ENCODE measurements around the gene PHACTR3.

Gene PHACTR3

GRCh38 chr20:59822291-59823029 lies 218.1 kb downstream of the PHACTR3 start:
- no peak for DNase-seq
- Histone ChIP-seq H2BK15ac (ENCODE audit: low read depth, poor library complexity, severe bottlenecking) (no peak overlapping the region), H3K36me3 (ENCODE audit: control insufficient read depth in 1 of 2, insufficient read depth in 2 of 2, low read depth in 1 of 2, low read length in 2 of 2) (no peaks in the 10 kb centered on the region), H3K79me1 (replicated peaks; ENCODE audit: low read length, poor library complexity, severe bottlenecking) (no peaks in the 10 kb centered on the region), H3K9me3 (ENCODE audit: control insufficient read depth, low read length) (no peaks in the 10 kb centered on the region), H3K18ac (ENCODE audit: low read depth in 1 of 2, low read length in 2 of 2) (no peak overlapping the region), H3K4ac (ENCODE audit: low read depth in 1 of 2, low read length in 2 of 2) (no peak overlapping the region), H3K4me2 (ENCODE audit: low read length, poor library complexity, severe bottlenecking) (no peak overlapping the region), H2AK5ac (ENCODE audit: low read length, severe bottlenecking) (no peak overlapping the region), H2BK12ac (ENCODE audit: low read length in 2 of 2) (no peak overlapping the region), H3K27me3 (ENCODE audit: control insufficient read depth in 1 of 2, insufficient read depth in 1 of 2, low read length in 2 of 2) (peaks cover 0 to 30% of the 10 kb centered on the region in 2 experiments), H3K23ac (ENCODE audit: low read length in 2 of 2) (no peak overlapping the region), H3K14ac (ENCODE audit: low read length in 2 of 2) (no peak overlapping the region), H4K91ac (ENCODE audit: low read length) (no peak overlapping the region), H3K4me3 (ENCODE audit: insufficient read depth in 1 of 2, low read depth in 1 of 2, low read length in 2 of 2) (no peak overlapping the region), H2AFZ (ENCODE audit: low read depth, low read length) (no peak overlapping the region), H3K27ac (ENCODE audit: low read length, poor library complexity, severe bottlenecking) (no peak overlapping the region), H4K8ac (ENCODE audit: low read length) (no peak overlapping the region), H2BK5ac (ENCODE audit: low read depth, low read length, poor library complexity, severe bottlenecking) (no peak overlapping the region), H3K9ac (ENCODE audit: low read length) (no peak overlapping the region), H2BK120ac (ENCODE audit: low read depth, low read length) (no peak overlapping the region), H3K4me1 (ENCODE audit: control insufficient read depth, insufficient read depth, low read depth, low read length) (no peaks in the 10 kb centered on the region)
- WGBS: 85% methylated on average over 21 of the region's 21 CpGs

DNA sequence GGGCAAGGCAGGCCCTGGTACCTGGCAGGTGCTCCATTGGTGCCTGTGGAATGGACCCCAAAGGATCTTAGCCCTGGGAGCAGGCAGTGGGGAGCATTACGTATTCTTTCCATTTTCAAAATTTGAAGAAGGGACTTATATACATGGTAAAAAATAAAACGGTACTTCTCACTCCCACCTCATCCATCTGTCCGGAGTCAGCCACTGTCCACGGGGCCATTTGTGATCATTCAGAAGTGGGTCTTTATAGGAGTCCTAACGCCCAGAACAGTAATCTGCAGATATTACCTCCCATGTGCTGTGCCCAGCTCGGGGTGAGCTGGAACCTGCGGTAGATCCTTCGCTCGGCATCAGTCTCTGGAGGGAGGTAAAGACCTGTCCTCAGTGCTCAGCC lies 218.7 kb downstream of the PHACTR3 start:
- H4K91ac ChIP-seq (ENCODE audit: low read length): no peak overlapping the region
- no peak overlapping the region for H3K23ac ChIP-seq (ENCODE audit: low read length in 2 of 2)
- H3K27ac ChIP-seq (ENCODE audit: low read length, poor library complexity, severe bottlenecking): no peak overlapping the region
- no peak overlapping the region for H2AK5ac ChIP-seq (ENCODE audit: low read length, severe bottlenecking)
- WGBS: 62% methylated on average over 8 of the region's 9 CpGs
- no peak overlapping the region for H3K9ac ChIP-seq (ENCODE audit: low read length)
- no peak for DNase-seq
- no peak overlapping the region for H4K8ac ChIP-seq (ENCODE audit: low read length)
- no peaks in the 10 kb centered on the region for H3K36me3 ChIP-seq (ENCODE audit: control insufficient read depth in 1 of 2, insufficient read depth in 2 of 2, low read depth in 1 of 2, low read length in 2 of 2)
- H2AFZ ChIP-seq (ENCODE audit: low read depth, low read length): no peak overlapping the region
- H3K4me2 ChIP-seq (ENCODE audit: low read length, poor library complexity, severe bottlenecking): no peak overlapping the region
- H2BK120ac ChIP-seq (ENCODE audit: low read depth, low read length): no peak overlapping the region
- no peak overlapping the region for H3K4ac ChIP-seq (ENCODE audit: low read depth in 1 of 2, low read length in 2 of 2)
- H3K79me1 ChIP-seq (replicated peaks; ENCODE audit: low read length, poor library complexity, severe bottlenecking): no peaks in the 10 kb centered on the region
- no peak overlapping the region for H3K4me3 ChIP-seq (ENCODE audit: insufficient read depth in 1 of 2, low read depth in 1 of 2, low read length in 2 of 2)
- no peak overlapping the region for H3K14ac ChIP-seq (ENCODE audit: low read length in 2 of 2)
- H3K4me1 ChIP-seq (ENCODE audit: control insufficient read depth, insufficient read depth, low read depth, low read length): no peaks in the 10 kb centered on the region
- peaks cover 0 to 30% of the 10 kb centered on the region in 2 experiments for H3K27me3 ChIP-seq (ENCODE audit: control insufficient read depth in 1 of 2, insufficient read depth in 1 of 2, low read length in 2 of 2)
- H2BK15ac ChIP-seq (ENCODE audit: low read depth, poor library complexity, severe bottlenecking): no peak overlapping the region
- H2BK12ac ChIP-seq (ENCODE audit: low read length in 2 of 2): no peak overlapping the region
- H2BK5ac ChIP-seq (ENCODE audit: low read depth, low read length, poor library complexity, severe bottlenecking): no peak overlapping the region
- H3K18ac ChIP-seq (ENCODE audit: low read depth in 1 of 2, low read length in 2 of 2): no peak overlapping the region
- no peaks in the 10 kb centered on the region for H3K9me3 ChIP-seq (ENCODE audit: control insufficient read depth, low read length)

DNA sequence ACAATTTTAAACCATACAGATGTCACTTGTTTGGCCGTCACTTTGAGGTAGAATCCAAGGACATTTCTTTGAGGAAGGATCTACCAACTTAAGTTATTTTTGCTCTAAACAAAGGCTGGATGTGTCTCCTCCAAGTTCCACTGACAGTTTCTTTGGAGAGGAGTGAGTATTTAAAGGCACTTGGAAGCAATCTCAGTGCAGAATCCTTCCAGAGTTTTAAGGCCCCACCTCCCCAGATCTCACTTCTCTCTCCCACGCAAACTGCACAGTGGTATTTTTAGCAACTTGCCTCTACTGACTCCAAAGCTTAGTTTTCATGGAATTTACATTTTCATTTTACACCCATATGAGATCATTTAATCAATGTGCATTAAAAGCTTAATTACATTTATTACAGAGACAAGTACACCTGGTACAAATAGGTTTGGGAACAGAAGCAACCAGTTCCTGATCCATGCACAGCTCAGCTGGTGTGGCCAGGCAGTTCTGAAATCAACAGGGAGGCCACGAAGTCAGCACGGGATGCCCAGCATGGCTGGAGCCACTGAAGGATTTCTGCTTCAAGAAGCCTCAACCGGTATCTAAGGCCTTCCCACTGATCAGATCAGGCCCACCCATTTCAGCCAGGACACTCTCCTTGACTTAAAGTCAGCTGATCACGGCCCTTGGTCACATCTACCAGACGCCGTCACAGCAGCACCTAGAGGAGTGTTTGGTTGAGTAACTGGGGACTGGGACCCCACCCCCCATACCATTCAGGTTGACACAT lies 219.3 kb downstream of the PHACTR3 start:
- H2BK12ac ChIP-seq (ENCODE audit: low read length in 2 of 2): no peak overlapping the region
- no peak overlapping the region for H3K14ac ChIP-seq (ENCODE audit: low read length in 2 of 2)
- H3K79me1 ChIP-seq (replicated peaks; ENCODE audit: low read length, poor library complexity, severe bottlenecking): no peaks in the 10 kb centered on the region
- H3K4ac ChIP-seq (ENCODE audit: low read depth in 1 of 2, low read length in 2 of 2): no peak overlapping the region
- no peaks in the 10 kb centered on the region for H3K4me1 ChIP-seq (ENCODE audit: control insufficient read depth, insufficient read depth, low read depth, low read length)
- no peak overlapping the region for H4K8ac ChIP-seq (ENCODE audit: low read length)
- no peak overlapping the region for H3K4me2 ChIP-seq (ENCODE audit: low read length, poor library complexity, severe bottlenecking)
- H2BK120ac ChIP-seq (ENCODE audit: low read depth, low read length): no peak overlapping the region
- no peak for DNase-seq
- H2AK5ac ChIP-seq (ENCODE audit: low read length, severe bottlenecking): no peak overlapping the region
- H3K9me3 ChIP-seq (ENCODE audit: control insufficient read depth, low read length): no peaks in the 10 kb centered on the region
- 61% methylated on average over 7 of the region's 8 CpGs for WGBS
- H3K27me3 ChIP-seq (ENCODE audit: control insufficient read depth in 1 of 2, insufficient read depth in 1 of 2, low read length in 2 of 2): peaks cover 0 to 26% of the 10 kb centered on the region in 2 experiments
- no peak overlapping the region for H3K18ac ChIP-seq (ENCODE audit: low read depth in 1 of 2, low read length in 2 of 2)
- H2BK15ac ChIP-seq (ENCODE audit: low read depth, poor library complexity, severe bottlenecking): no peak overlapping the region
- H2BK5ac ChIP-seq (ENCODE audit: low read depth, low read length, poor library complexity, severe bottlenecking): no peak overlapping the region
- no peak overlapping the region for H3K9ac ChIP-seq (ENCODE audit: low read length)
- no peak overlapping the region for H3K4me3 ChIP-seq (ENCODE audit: insufficient read depth in 1 of 2, low read depth in 1 of 2, low read length in 2 of 2)
- no peak overlapping the region for H4K91ac ChIP-seq (ENCODE audit: low read length)
- H3K36me3 ChIP-seq (ENCODE audit: control insufficient read depth in 1 of 2, insufficient read depth in 2 of 2, low read depth in 1 of 2, low read length in 2 of 2): no peaks in the 10 kb centered on the region
- H2AFZ ChIP-seq (ENCODE audit: low read depth, low read length): no peak overlapping the region
- H3K27ac ChIP-seq (ENCODE audit: low read length, poor library complexity, severe bottlenecking): no peak overlapping the region
- H3K23ac ChIP-seq (ENCODE audit: low read length in 2 of 2): no peak overlapping the region

- Histone ChIP-seq H2AK5ac (ENCODE audit: low read length, severe bottlenecking) (no peak overlapping the region), H3K4me1 (ENCODE audit: control insufficient read depth, insufficient read depth, low read depth, low read length) (no peaks in the 10 kb centered on the region), H4K8ac (ENCODE audit: low read length) (no peak overlapping the region), H3K23ac (ENCODE audit: low read length in 2 of 2) (no peak overlapping the region), H2BK15ac (ENCODE audit: low read depth, poor library complexity, severe bottlenecking) (no peak overlapping the region), H3K4me3 (ENCODE audit: insufficient read depth in 1 of 2, low read depth in 1 of 2, low read length in 2 of 2) (no peak overlapping the region), H3K9ac (ENCODE audit: low read length) (no peak overlapping the region), H3K4ac (ENCODE audit: low read depth in 1 of 2, low read length in 2 of 2) (no peak overlapping the region), H2BK12ac (ENCODE audit: low read length in 2 of 2) (no peak overlapping the region), H3K14ac (ENCODE audit: low read length in 2 of 2) (no peak overlapping the region), H2AFZ (ENCODE audit: low read depth, low read length) (no peak overlapping the region), H3K36me3 (ENCODE audit: control insufficient read depth in 1 of 2, insufficient read depth in 2 of 2, low read depth in 1 of 2, low read length in 2 of 2) (no peaks in the 10 kb centered on the region), H3K4me2 (ENCODE audit: low read length, poor library complexity, severe bottlenecking) (no peak overlapping the region), H3K9me3 (ENCODE audit: control insufficient read depth, low read length) (no peaks in the 10 kb centered on the region), H2BK120ac (ENCODE audit: low read depth, low read length) (no peak overlapping the region), H3K79me1 (replicated peaks; ENCODE audit: low read length, poor library complexity, severe bottlenecking) (no peaks in the 10 kb centered on the region), H4K91ac (ENCODE audit: low read length) (no peak overlapping the region), H3K27ac (ENCODE audit: low read length, poor library complexity, severe bottlenecking) (no peak overlapping the region), H3K27me3 (ENCODE audit: control insufficient read depth in 1 of 2, insufficient read depth in 1 of 2, low read length in 2 of 2) (peaks cover 0 to 30% of the 10 kb centered on the region in 2 experiments), H2BK5ac (ENCODE audit: low read depth, low read length, poor library complexity, severe bottlenecking) (no peak overlapping the region), H3K18ac (ENCODE audit: low read depth in 1 of 2, low read length in 2 of 2) (no peak overlapping the region)
- 51% methylated on average over 8 of the region's 8 CpGs for WGBS
- no peak for DNase-seq
Measured at GRCh38 chr20:59824711-59825562, 220.6 kb downstream of the PHACTR3 start.
